Globus pallidus (tissue), 1 donor: Measurements from ENCODE around the gene SLC9A5.

Source experiments
- DNase-seq: peaks from one replicate; pipeline ENCODE4 v3.0.0-alpha.2; 2015; ENCODE audit warnings: low spot score

Gene SLC9A5

GRCh38 chr16:67281536-67282446 is 33.0 kb downstream of the SLC9A5 start:
- no peak for DNase-seq

GRCh38 chr16:67282447-67282805 is 33.6 kb downstream of the SLC9A5 start:
- no peak for DNase-seq

GRCh38 chr16:67283039-67283825 is 34.5 kb downstream of the SLC9A5 start:
- DNase-seq = no peak

GRCh38 chr16:67283826-67284555 is 35.2 kb downstream of the SLC9A5 start:
- no peak for DNase-seq

GRCh38 chr16:67284699-67285646 is 36.2 kb downstream of the SLC9A5 start:
- no peak for DNase-seq

GRCh38 chr16:67286441-67287235 is 37.9 kb downstream of the SLC9A5 start:
- DNase-seq = no peak

- DNase-seq = no peak
Measured at GRCh38 chr16:67287960-67288359, 39.2 kb downstream of the SLC9A5 start.

- DNase-seq = no peak
Measured at GRCh38 chr16:67291461-67291860, 42.7 kb downstream of the SLC9A5 start.

- DNase-seq = no peak
Measured at GRCh38 chr16:67294171-67294757, 45.5 kb downstream of the SLC9A5 start.

- DNase-seq = no peak
Measured at GRCh38 chr16:67294938-67295361, 46.2 kb downstream of the SLC9A5 start.

GRCh38 chr16:67296420-67296819 is 47.6 kb downstream of the SLC9A5 start:
- DNase-seq = no peak

- DNase-seq = no peak
Measured at GRCh38 chr16:67298277-67298676, 49.5 kb downstream of the SLC9A5 start.

- no peak for DNase-seq
Measured at GRCh38 chr16:67299269-67299668, 50.5 kb downstream of the SLC9A5 start.

- no peak for DNase-seq
Measured at GRCh38 chr16:67301080-67301782, 52.5 kb downstream of the SLC9A5 start.

- DNase-seq = no peak
Measured at GRCh38 chr16:67302076-67302475, 53.3 kb downstream of the SLC9A5 start.

GRCh38 chr16:67302970-67303369 is 54.2 kb downstream of the SLC9A5 start:
- no peak for DNase-seq

- no peak for DNase-seq
Measured at GRCh38 chr16:67304020-67304419, 55.2 kb downstream of the SLC9A5 start.

GRCh38 chr16:67305216-67306071 is 56.7 kb downstream of the SLC9A5 start:
- DNase-seq = no peak
